Erythroblast (primary cell): Measurements from ENCODE around the gene SYCE1L.

Source experiments
- GATA1 ChIP-seq: IDR thresholded peaks from 2 replicates; pipeline ENCODE4 v1.6.1; 2011; ENCODE audit warnings: low read depth, mild to moderate bottlenecking, control low read depth, low read length, moderate library complexity
- POLR2A ChIP-seq: IDR thresholded peaks from 2 replicates; pipeline ENCODE4 v1.6.1; 2011; ENCODE audit warnings: mild to moderate bottlenecking, low read length

DNA sequence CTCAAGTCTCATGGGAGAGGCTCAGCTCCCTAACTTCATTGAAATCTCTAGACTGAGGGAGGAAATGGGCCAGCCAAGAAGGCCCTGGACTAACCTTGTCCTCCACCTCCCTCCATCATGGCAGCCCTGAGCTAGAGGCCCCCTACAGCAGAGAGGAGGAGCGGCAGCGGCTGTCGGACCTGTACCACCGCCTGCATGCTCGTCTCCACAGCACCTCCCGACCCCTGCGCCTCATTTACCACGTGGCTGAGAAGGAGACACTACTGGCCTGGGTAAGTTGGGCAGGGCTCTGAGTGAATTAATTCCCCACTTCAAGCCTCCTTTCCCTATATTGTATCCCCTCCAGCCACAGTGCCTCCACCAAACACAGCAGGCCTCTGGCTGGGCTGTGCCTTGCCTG lies 3.8 kb upstream of the SYCE1L start:
- no peak for TF ChIP-seq POLR2A
- no peak for TF ChIP-seq GATA1
